ENCODE results near the gene GRIA4. TPM values are rescaled to one million over a fixed set of nuclear protein-coding genes. Genes with fewer than 3 reads are reported as not detected.
"Not testable (repeated sequence)": the region's sequence is repeated elsewhere in the genome, so short reads cannot be mapped to it uniquely, and the experiment has no call there.

GRIA4 gene
- total RNA-seq, 2 donors from 2014 or later: 0.10 TPM; not detected in 1

GRCh38 chr11:105829084-105829483 is 219.2 kb downstream of the GRIA4 start:
- intact Hi-C loops (cut with DNase I): no loop called here
- no peak for DNase-seq (ENCODE audit: low spot score)

- intact Hi-C loops (cut with DNase I): no loop called here
- no peak for DNase-seq (ENCODE audit: low spot score)
These were observed 224.6 kb downstream of the GRIA4 start for GRCh38 chr11:105834461-105834860.

- intact Hi-C loops (cut with DNase I): no loop called here
- DNase-seq (ENCODE audit: low spot score): no peak
These were observed 229.0 kb downstream of the GRIA4 start for GRCh38 chr11:105838668-105839384.

GRCh38 chr11:105840391-105840790 is 230.5 kb downstream of the GRIA4 start:
- intact Hi-C loops (cut with DNase I): no loop called here
- no peak for DNase-seq (ENCODE audit: low spot score)

- DNase-seq (ENCODE audit: low spot score): no peak
- intact Hi-C loops (cut with DNase I): no loop called here
These were observed 242.5 kb downstream of the GRIA4 start for GRCh38 chr11:105852403-105852802.

GRCh38 chr11:105854269-105854668 is 244.4 kb downstream of the GRIA4 start:
- no peak for DNase-seq (ENCODE audit: low spot score)
- intact Hi-C loops (cut with DNase I): no loop called here

GRCh38 chr11:105856954-105857353 is 247.1 kb downstream of the GRIA4 start:
- intact Hi-C loops (cut with DNase I): no loop called here
- no peak for DNase-seq (ENCODE audit: low spot score)

GRCh38 chr11:105857728-105858127 is 247.9 kb downstream of the GRIA4 start:
- intact Hi-C loops (cut with DNase I): no loop called here
- no peak for DNase-seq (ENCODE audit: low spot score)

- intact Hi-C loops (cut with DNase I): no loop called here
- DNase-seq (ENCODE audit: low spot score): no peak
These were observed 249.0 kb downstream of the GRIA4 start for GRCh38 chr11:105858841-105859240.

- intact Hi-C loops (cut with DNase I): no loop called here
- no peak for DNase-seq (ENCODE audit: low spot score)
These were observed 250.2 kb downstream of the GRIA4 start for GRCh38 chr11:105860105-105860504.

GRCh38 chr11:105861225-105861624 is 251.4 kb downstream of the GRIA4 start:
- intact Hi-C loops (cut with DNase I): no loop called here
- DNase-seq (ENCODE audit: low spot score): no peak

GRCh38 chr11:105862736-105863367 is 253.0 kb downstream of the GRIA4 start:
- no peak for DNase-seq (ENCODE audit: low spot score)
- intact Hi-C loops (cut with DNase I): no loop called here

GRCh38 chr11:105863523-105863922 is 253.7 kb downstream of the GRIA4 start:
- DNase-seq (ENCODE audit: low spot score): no peak
- intact Hi-C loops (cut with DNase I): no loop called here

- no peak for DNase-seq (ENCODE audit: low spot score)
- intact Hi-C loops (cut with DNase I): no loop called here
These were observed 257.9 kb downstream of the GRIA4 start for GRCh38 chr11:105867742-105868141.

- DNase-seq (ENCODE audit: low spot score): no peak
- intact Hi-C loops (cut with DNase I): no loop called here
These were observed 259.0 kb downstream of the GRIA4 start for GRCh38 chr11:105868762-105869285.

- intact Hi-C loops (cut with DNase I): no loop called here
- DNase-seq (ENCODE audit: low spot score): no peak
These were observed 260.7 kb downstream of the GRIA4 start for GRCh38 chr11:105870516-105871113.

- intact Hi-C loops (cut with DNase I): no loop called here
- no peak for DNase-seq (ENCODE audit: low spot score)
These were observed 268.6 kb downstream of the GRIA4 start for GRCh38 chr11:105878510-105878909.

- intact Hi-C loops (cut with DNase I); DNase-seq (ENCODE audit: low spot score): not testable (repeated sequence)
These were observed 269.1 kb downstream of the GRIA4 start for GRCh38 chr11:105878927-105879326.

- no peak for DNase-seq (ENCODE audit: low spot score)
- intact Hi-C loops (cut with DNase I): no loop called here
These were observed 271.2 kb downstream of the GRIA4 start for GRCh38 chr11:105881027-105881426.

GRCh38 chr11:105884436-105884835 is 274.6 kb downstream of the GRIA4 start:
- intact Hi-C loops (cut with DNase I): no loop called here

GRCh38 chr11:105891685-105892084 is 281.8 kb downstream of the GRIA4 start:
- intact Hi-C loops (cut with DNase I): no loop called here
- DNase-seq (ENCODE audit: low spot score): no peak

More at GRCh38 chr11:105884436-105884835, 274.6 kb downstream of the GRIA4 start:
- DNase-seq (ENCODE audit: low spot score): no peak
